ENCODE results near the gene FIGN. TPM values are rescaled to one million over a fixed set of nuclear protein-coding genes. Genes with fewer than 3 reads are reported as not detected.

Gene FIGN
- total RNA-seq, 1 experiment from 2014 or later: 14.6 TPM

DNA sequence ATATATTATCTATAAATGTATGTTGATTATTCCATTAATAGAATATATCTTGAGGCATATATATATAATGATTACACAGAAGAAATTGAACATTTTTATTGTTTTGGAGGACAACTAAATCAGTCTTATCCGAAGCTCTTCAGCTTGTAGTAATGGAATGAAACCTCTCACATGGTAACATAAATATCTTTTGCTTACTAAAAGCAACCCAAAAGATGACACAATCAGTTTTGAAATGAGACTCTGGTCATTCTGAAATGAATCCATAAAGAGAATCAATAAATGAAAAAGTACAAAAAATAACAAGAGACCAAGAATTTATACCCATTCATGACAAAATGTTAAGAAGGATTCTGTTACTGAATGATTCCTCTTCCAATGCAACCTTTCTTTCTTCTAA lies 110.2 kb downstream of the FIGN start:
- WGBS (ENCODE audit: extremely low coverage, insufficient read length, low lambda C conversion rate): no CpG with 5 or more reads among the region's 1 CpG
- H3K23me2 ChIP-seq (ENCODE audit: insufficient read length, low read depth, low read length, poor library complexity, severe bottlenecking): no peaks in the 10 kb centered on the region
- H4K91ac ChIP-seq (ENCODE audit: insufficient read length, low read depth, low read length): no peak overlapping the region
- no peaks in the 10 kb centered on the region; the same call in 1 of the 2 replicates for H3K4me1 ChIP-seq (ENCODE audit: insufficient read depth, low read length)
- no peak overlapping the region for H2BK5ac ChIP-seq (ENCODE audit: insufficient read length, low read length)
- H3K4me3 Mint-ChIP-seq: no peak overlapping the region
- TF ChIP-seq, protein P1, sequence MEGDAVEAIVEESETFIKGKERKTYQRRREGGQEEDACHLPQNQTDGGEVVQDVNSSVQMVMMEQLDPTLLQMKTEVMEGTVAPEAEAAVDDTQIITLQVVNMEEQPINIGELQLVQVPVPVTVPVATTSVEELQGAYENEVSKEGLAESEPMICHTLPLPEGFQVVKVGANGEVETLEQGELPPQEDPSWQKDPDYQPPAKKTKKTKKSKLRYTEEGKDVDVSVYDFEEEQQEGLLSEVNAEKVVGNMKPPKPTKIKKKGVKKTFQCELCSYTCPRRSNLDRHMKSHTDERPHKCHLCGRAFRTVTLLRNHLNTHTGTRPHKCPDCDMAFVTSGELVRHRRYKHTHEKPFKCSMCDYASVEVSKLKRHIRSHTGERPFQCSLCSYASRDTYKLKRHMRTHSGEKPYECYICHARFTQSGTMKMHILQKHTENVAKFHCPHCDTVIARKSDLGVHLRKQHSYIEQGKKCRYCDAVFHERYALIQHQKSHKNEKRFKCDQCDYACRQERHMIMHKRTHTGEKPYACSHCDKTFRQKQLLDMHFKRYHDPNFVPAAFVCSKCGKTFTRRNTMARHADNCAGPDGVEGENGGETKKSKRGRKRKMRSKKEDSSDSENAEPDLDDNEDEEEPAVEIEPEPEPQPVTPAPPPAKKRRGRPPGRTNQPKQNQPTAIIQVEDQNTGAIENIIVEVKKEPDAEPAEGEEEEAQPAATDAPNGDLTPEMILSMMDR (conservative IDR thresholded peaks at IDR 0.05): no peak
- no peak overlapping the region for H3K23ac ChIP-seq (ENCODE audit: insufficient read length, low read depth, low read length)
- H3K36me3 Mint-ChIP-seq (ENCODE audit: insufficient read depth in 1 of 3, low read depth in 3 of 3): no peaks in the 10 kb centered on the region
- no peak overlapping the region for H2BK12ac ChIP-seq (ENCODE audit: insufficient read length, low read depth, low read length)
- H3K9me3 ChIP-seq (ENCODE audit: control insufficient read depth, low read depth, low read length): no peaks in the 10 kb centered on the region
- no peak overlapping the region for H3K27ac ChIP-seq (ENCODE audit: insufficient read length, low read depth, low read length)
- H3K79me1 ChIP-seq (ENCODE audit: insufficient read depth, low read depth, low read length, poor library complexity, severe bottlenecking): no peaks in the 10 kb centered on the region
- no peak overlapping the region for H2AFZ ChIP-seq (ENCODE audit: low read length)
- no peak overlapping the region for H3K18ac ChIP-seq (ENCODE audit: insufficient read length, low read depth, low read length)
- H3K14ac ChIP-seq (ENCODE audit: insufficient read depth, low read length): no peak overlapping the region
- H3K56ac ChIP-seq (ENCODE audit: insufficient read length, low read depth, low read length): no peak overlapping the region
- H4K8ac ChIP-seq (replicated peaks; ENCODE audit: insufficient read length, low read depth, low read length): no peak overlapping the region
- no peak overlapping the region for H2BK20ac ChIP-seq (ENCODE audit: low read depth, low read length, poor library complexity, severe bottlenecking)
- H3K9ac ChIP-seq (ENCODE audit: extremely low read depth, insufficient read length, low read length): no peak overlapping the region
- no peak overlapping the region for H2BK120ac ChIP-seq (ENCODE audit: low read depth, low read length, poor library complexity, severe bottlenecking)
- no peaks in the 10 kb centered on the region for H3K79me2 ChIP-seq (ENCODE audit: insufficient read depth, low read length)
- H3K4me2 ChIP-seq (ENCODE audit: insufficient read depth, insufficient read length, low read length): no peak overlapping the region
- no peaks in the 10 kb centered on the region for H4K20me1 ChIP-seq (ENCODE audit: control insufficient read depth, insufficient read depth, insufficient read length)
- H3K27me3 ChIP-seq (ENCODE audit: insufficient read depth, low read length): no peaks in the 10 kb centered on the region
- H3K27ac Mint-ChIP-seq: peak overlapping the region in 2 of 3 experiments; percentile 17 to 62; a peak in 2 of 7 replicates
- H4K5ac ChIP-seq (ENCODE audit: insufficient read length, low read depth, low read length): no peak overlapping the region
- H3K4ac ChIP-seq (ENCODE audit: low read depth, low read length): no peak overlapping the region
- H2AK5ac ChIP-seq (ENCODE audit: insufficient read length, low read length): no peak overlapping the region
- no peak overlapping the region for H2BK15ac ChIP-seq (ENCODE audit: low read depth, low read length)
- no peak overlapping the region for H3T11ph ChIP-seq (ENCODE audit: low read length)
- H3K27me3 Mint-ChIP-seq (ENCODE audit: low read depth): no peaks in the 10 kb centered on the region
- DNase-seq: no peak
- H3K9me3 Mint-ChIP-seq: no peaks in the 10 kb centered on the region
- H3K4me1 Mint-ChIP-seq: peaks cover 14 to 17% of the 10 kb centered on the region in 2 experiments

Measured in H9 (cell line).